AG20443 (cell line): Measurements from ENCODE around the gene MMP1.
"Not testable (repeated sequence)": the region's sequence is repeated elsewhere in the genome, so short reads cannot be mapped to it uniquely, and the experiment has no call there.

ENCODE experiments used
- DNase-seq: peaks from one replicate; pipeline ENCODE4 v3.0.0; 2012; ENCODE audit warnings: low spot score, mixed read lengths

MMP1 gene

GRCh38 chr11:102760344-102761035, 37.5 kb downstream of the MMP1 start:
- DNase-seq, result peak; percentile 77

- peak; percentile 33 for DNase-seq
These were observed 40.0 kb downstream of the MMP1 start for GRCh38 chr11:102757823-102758549.

GRCh38 chr11:102753267-102753666, 44.7 kb downstream of the MMP1 start:
- no peak for DNase-seq

DNA sequence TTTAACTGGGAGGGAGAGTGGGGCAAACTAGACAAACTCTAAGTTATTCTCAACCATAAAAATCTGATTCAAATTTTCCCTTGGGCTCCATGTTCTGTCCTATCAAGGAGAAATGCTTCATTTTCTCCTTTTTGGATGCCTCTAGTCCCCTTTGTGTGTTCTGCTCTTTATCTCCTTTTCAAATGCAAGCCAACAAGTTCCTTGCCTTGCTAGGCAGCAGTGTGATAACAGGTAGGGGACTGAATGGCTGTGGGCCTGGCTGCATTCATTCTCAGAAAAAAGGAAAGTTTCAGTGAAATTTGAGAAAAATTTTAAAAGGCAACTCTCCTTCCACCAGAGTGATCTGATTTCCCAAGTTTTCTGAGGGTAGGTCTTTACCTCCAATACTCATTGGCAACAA, 46.3 kb downstream of the MMP1 start:
- DNase-seq, result no peak

DNA sequence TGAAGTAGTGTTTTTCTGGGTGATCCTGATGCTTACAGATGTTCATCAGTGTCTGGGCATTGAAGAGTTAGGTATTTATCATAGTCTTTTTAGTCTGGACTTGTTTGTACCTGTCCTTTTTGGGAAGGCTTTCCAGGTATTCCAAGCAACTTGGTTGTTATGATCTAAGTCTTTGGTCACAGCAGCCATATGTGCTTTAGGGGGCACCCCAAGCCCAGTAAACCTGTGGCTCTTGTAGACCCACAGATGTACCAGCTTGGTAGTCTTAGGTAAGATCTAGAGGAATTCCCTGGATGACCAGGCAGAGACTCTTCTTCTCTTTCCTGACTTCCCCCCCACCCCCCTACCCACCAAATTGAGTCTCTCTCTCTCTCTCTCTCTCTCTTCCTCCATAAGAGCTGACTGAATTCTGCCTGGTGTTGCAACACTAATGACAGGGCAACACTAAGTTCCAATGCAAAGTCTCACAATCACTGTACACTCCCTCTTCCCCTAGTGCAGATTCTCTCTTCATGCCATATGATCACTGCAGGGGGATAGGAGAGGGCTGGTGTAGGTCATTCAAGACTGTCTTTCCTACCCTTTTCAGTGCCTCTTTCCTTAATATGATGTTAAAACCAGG, 48.7 kb downstream of the MMP1 start:
- DNase-seq, result no peak

DNA sequence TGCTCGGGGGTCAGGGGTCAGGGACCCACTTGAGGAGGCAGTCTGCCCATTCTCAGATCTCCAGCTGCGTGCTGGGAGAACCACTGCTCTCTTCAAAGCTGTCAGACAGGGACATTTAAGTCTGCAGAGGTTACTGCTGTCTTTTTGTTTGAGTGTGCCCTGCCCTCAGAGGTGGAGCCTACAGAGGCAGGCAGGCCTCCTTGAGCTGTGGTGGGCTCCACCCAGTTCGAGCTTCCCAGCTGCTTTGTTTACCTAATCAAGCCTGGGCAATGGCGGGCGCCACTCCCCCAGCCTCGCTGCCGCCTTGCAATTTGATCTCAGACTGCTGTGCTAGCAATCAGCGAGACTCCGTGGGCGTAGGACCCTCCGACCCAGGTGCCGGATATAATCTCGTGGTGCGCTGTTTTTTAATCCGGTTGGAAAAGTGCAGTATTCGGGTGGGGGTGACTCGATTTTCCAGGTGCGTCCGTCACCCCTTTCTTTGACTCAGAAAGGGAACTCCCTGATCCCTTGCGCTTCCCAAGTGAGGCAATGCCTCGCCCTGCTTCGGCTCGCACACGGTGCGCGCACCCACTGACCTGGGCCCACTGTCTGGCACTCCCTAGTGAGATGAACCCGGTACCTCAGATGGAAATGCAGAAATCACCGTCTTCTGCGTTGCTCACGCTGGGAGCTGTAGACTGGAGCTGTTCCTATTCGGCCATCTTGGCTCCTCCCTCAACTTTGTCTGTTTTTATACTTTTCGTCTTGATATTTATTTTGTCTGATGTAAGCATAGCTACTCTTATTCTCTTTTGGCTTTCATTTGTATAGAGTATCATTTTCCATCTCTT, 51.0 kb downstream of the MMP1 start:
- DNase-seq, result not testable (repeated sequence)
